ENCODE measurements around the gene CNOT8. TPM values are rescaled to one million over a fixed set of nuclear protein-coding genes. Genes with fewer than 3 reads are reported as not detected.
A peak's percentile ranks its signal among the peaks of the same experiment; 100 is the strongest.

The CNOT8 gene
- total RNA-seq, 1 experiment from 2014 or later: 45.6 TPM

DNA sequence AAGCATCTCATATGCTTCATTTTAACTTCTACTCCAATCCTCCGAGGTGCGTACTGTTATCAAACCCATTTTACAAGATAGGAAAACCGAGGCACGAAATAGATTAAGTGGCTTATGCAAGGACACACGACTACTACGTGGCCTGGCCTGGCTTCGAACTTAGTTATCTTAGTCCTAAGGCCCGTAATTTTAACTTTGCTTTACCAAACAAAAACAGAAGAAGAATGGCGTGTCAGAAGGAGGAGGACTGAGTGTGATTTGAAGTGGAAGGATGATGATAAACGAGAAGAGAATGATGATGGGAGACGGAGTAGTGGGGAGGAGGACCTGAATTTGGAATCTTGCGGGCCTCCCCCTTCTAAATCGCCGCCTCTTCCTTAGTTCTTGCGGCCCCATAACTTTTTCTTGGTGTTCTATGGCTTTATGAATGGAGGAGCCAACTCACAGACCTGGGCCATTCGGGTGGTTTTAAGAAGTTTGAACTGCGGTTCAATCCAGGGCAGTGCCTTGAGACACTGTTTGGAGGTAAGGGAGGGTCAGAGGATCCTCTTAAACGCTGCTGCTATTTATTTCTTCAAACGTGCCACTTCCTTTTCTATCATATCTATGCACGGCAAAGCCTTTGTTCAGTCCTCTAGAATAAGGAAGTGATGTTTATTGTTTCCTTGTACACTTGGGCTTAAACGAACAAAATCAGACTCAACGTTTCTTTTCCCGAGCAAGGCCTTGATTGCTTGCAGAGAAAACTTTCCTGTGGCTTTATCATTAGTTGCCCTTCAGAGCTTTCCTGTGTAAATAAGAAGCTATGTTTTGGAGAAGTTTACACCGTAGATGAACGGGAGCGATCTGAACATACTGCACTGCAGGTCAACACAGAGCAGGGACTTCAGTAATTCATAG, 795 bp downstream of the CNOT8 start:
- Histone ChIP-seq H3K27ac (ENCODE audit: insufficient read length, low read depth, low read length) (no peak overlapping the region), H4K91ac (ENCODE audit: insufficient read length, low read depth, low read length) (no peak overlapping the region), H4K20me1 (ENCODE audit: control insufficient read depth, insufficient read depth, insufficient read length) (no peaks in the 10 kb centered on the region), H2BK12ac (ENCODE audit: insufficient read length, low read depth, low read length) (no peak overlapping the region), H3K27me3 (ENCODE audit: insufficient read depth, low read length) (no peaks in the 10 kb centered on the region), H3K4me1 (ENCODE audit: insufficient read depth, low read length) (peaks cover 9% of the 10 kb centered on the region), H3K23ac (ENCODE audit: insufficient read length, low read depth, low read length) (no peak overlapping the region), H2BK5ac (ENCODE audit: insufficient read length, low read length) (peak overlapping the region; percentile 79), H3K18ac (ENCODE audit: insufficient read length, low read depth, low read length) (peak overlapping the region; percentile 21), H3K9me3 (ENCODE audit: control insufficient read depth, low read depth, low read length) (no peaks in the 10 kb centered on the region), H3K4me2 (ENCODE audit: insufficient read depth, insufficient read length, low read length) (peak overlapping the region; percentile 97), H2AK5ac (ENCODE audit: insufficient read length, low read length) (no peak overlapping the region), H2BK120ac (ENCODE audit: low read depth, low read length, poor library complexity, severe bottlenecking) (no peak overlapping the region), H3K4ac (ENCODE audit: low read depth, low read length) (no peak overlapping the region), H4K5ac (ENCODE audit: insufficient read length, low read depth, low read length) (peak overlapping the region; percentile 57), H2BK15ac (ENCODE audit: low read depth, low read length) (no peak overlapping the region), H2AFZ (ENCODE audit: low read length) (no peak overlapping the region), H3K23me2 (ENCODE audit: insufficient read length, low read depth, low read length, poor library complexity, severe bottlenecking) (peaks cover 19% of the 10 kb centered on the region), H3K79me1 (ENCODE audit: insufficient read depth, low read depth, low read length, poor library complexity, severe bottlenecking) (peaks cover 5% of the 10 kb centered on the region), H3K14ac (ENCODE audit: insufficient read depth, low read length) (no peak overlapping the region; the same call in 1 of the 2 replicates), H3K9ac (ENCODE audit: extremely low read depth, insufficient read length, low read length) (peak overlapping the region; percentile 94), H2BK20ac (ENCODE audit: low read depth, low read length, poor library complexity, severe bottlenecking) (no peak overlapping the region), H4K8ac (replicated peaks; ENCODE audit: insufficient read length, low read depth, low read length) (no peak overlapping the region), H3K79me2 (ENCODE audit: insufficient read depth, low read length) (peaks cover 29% of the 10 kb centered on the region), H3K56ac (ENCODE audit: insufficient read length, low read depth, low read length) (no peak overlapping the region), H3T11ph (ENCODE audit: low read length) (no peak overlapping the region)
- peaks cover 24 to 26% of the 10 kb centered on the region in 2 experiments for H3K4me1 Mint-ChIP-seq
- no peak for DNase-seq
- TF ChIP-seq, protein P1, sequence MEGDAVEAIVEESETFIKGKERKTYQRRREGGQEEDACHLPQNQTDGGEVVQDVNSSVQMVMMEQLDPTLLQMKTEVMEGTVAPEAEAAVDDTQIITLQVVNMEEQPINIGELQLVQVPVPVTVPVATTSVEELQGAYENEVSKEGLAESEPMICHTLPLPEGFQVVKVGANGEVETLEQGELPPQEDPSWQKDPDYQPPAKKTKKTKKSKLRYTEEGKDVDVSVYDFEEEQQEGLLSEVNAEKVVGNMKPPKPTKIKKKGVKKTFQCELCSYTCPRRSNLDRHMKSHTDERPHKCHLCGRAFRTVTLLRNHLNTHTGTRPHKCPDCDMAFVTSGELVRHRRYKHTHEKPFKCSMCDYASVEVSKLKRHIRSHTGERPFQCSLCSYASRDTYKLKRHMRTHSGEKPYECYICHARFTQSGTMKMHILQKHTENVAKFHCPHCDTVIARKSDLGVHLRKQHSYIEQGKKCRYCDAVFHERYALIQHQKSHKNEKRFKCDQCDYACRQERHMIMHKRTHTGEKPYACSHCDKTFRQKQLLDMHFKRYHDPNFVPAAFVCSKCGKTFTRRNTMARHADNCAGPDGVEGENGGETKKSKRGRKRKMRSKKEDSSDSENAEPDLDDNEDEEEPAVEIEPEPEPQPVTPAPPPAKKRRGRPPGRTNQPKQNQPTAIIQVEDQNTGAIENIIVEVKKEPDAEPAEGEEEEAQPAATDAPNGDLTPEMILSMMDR (conservative IDR thresholded peaks at IDR 0.05): no peak
- 100% methylated on average over 1 of the region's 26 CpGs for WGBS (ENCODE audit: extremely low coverage, insufficient read length, low lambda C conversion rate)
- peak overlapping the region; percentile 65 to 100 (median 76) for H3K27ac Mint-ChIP-seq
- H3K9me3 Mint-ChIP-seq: no peaks in the 10 kb centered on the region
- no peaks in the 10 kb centered on the region for H3K27me3 Mint-ChIP-seq (ENCODE audit: low read depth)
- peak overlapping the region; percentile 87 to 95 for H3K4me3 Mint-ChIP-seq
- H3K36me3 Mint-ChIP-seq (ENCODE audit: insufficient read depth in 1 of 3, low read depth in 3 of 3): peaks cover 10 to 19% (median 15%) of the 10 kb centered on the region in 3 experiments
